Gastroesophageal sphincter (tissue), 3 donors: ENCODE data around the gene TACR2.

Experiments used
- CTCF ChIP-seq, 4 experiments: fragments of 200-600 bp in 2 of 4; fragments of 450-650 bp in 2 of 4; sonication (generic) in 1 of 4; IDR thresholded peaks; one replicate each; pipeline ENCODE4 v1.5.1; 2017 to 2019; ENCODE audit warnings: antibody characterized with exemption in 4 of 4, mild to moderate bottlenecking in 2 of 4, moderate library complexity in 2 of 4
- EP300 ChIP-seq: sonication (generic); formaldehyde crosslinking; IDR thresholded peaks from one replicate; pipeline ENCODE4 v1.6.1; 2017; ENCODE audit warnings: antibody characterized with exemption, mild to moderate bottlenecking

GRCh38 chr10:69415049-69415448 is 1.7 kb downstream of the TACR2 start:
- TF ChIP-seq CTCF (IDR thresholded peaks at IDR 0.05) (peak in 1 of 4 experiments; percentile 15), EP300 (no peak)
